ENCODE results near the gene ANXA11. TPM values are rescaled to one million over a fixed set of nuclear protein-coding genes. Genes with fewer than 3 reads are reported as not detected.
A peak's percentile ranks its signal among the peaks of the same experiment; 100 is the strongest.
"Not testable (repeated sequence)": the region's sequence is repeated elsewhere in the genome, so short reads cannot be mapped to it uniquely, and the experiment has no call there.

ANXA11 gene
- total RNA-seq, 6 experiments from 2014 or later, result 253 to 361 (median 336) TPM

DNA sequence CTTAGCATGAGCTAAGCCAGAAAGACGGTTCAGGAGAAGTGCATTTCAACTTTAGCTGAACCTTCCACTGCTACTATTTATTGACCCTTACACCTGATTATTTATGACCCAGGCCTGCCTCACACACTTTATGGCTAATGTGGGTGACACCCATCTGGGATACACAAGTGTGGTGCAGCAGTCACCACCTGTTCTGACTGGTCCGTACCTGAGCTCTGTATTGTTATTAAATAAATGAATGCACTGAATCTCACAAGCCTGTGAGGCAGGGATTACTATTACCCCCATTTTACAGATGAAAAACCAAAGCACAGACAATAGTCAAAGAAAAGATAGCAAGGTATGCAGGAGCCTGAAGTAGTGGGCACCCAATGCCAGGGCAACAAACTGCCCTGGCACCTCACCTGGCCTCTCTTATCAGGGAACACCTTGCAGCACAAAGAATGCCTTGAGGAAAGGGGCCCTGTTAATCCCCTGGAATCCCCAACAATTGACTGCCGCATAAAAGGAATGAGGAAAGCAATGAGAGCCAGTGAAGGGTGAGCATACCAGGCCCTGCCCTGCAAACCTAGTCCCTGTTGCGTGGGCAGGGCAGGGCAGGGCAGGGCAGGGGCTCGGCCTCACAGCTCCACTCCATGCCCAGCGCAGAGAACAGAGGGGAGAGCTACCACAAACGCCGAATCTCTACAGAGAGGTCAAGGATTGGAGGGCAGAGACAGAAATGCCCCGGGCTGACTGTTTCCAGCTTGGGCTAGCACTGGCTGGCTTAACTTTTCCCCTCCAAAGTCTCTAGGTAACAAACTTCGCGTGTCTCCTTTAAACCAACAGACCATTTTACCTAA is 1.3 kb downstream of the ANXA11 start:
- TF ChIP-seq, protein P1, sequence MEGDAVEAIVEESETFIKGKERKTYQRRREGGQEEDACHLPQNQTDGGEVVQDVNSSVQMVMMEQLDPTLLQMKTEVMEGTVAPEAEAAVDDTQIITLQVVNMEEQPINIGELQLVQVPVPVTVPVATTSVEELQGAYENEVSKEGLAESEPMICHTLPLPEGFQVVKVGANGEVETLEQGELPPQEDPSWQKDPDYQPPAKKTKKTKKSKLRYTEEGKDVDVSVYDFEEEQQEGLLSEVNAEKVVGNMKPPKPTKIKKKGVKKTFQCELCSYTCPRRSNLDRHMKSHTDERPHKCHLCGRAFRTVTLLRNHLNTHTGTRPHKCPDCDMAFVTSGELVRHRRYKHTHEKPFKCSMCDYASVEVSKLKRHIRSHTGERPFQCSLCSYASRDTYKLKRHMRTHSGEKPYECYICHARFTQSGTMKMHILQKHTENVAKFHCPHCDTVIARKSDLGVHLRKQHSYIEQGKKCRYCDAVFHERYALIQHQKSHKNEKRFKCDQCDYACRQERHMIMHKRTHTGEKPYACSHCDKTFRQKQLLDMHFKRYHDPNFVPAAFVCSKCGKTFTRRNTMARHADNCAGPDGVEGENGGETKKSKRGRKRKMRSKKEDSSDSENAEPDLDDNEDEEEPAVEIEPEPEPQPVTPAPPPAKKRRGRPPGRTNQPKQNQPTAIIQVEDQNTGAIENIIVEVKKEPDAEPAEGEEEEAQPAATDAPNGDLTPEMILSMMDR (IDR thresholded peaks at IDR 0.05), result no peak
- H3K4me1 Mint-ChIP-seq (ENCODE audit: low read depth), result peaks cover 79% of the 10 kb centered on the region
- H3K27ac Mint-ChIP-seq, result peak overlapping the region; percentile 77
- peak; percentile 15 for DNase-seq
- peaks cover 8% of the 10 kb centered on the region for H3K36me3 Mint-ChIP-seq (ENCODE audit: low read depth)
- peak overlapping the region; percentile 93 for H3K4me3 Mint-ChIP-seq
- H3K9me3 Mint-ChIP-seq, result no peaks in the 10 kb centered on the region
- H3K27me3 Mint-ChIP-seq (ENCODE audit: insufficient read depth), result peaks cover 3% of the 10 kb centered on the region

DNA sequence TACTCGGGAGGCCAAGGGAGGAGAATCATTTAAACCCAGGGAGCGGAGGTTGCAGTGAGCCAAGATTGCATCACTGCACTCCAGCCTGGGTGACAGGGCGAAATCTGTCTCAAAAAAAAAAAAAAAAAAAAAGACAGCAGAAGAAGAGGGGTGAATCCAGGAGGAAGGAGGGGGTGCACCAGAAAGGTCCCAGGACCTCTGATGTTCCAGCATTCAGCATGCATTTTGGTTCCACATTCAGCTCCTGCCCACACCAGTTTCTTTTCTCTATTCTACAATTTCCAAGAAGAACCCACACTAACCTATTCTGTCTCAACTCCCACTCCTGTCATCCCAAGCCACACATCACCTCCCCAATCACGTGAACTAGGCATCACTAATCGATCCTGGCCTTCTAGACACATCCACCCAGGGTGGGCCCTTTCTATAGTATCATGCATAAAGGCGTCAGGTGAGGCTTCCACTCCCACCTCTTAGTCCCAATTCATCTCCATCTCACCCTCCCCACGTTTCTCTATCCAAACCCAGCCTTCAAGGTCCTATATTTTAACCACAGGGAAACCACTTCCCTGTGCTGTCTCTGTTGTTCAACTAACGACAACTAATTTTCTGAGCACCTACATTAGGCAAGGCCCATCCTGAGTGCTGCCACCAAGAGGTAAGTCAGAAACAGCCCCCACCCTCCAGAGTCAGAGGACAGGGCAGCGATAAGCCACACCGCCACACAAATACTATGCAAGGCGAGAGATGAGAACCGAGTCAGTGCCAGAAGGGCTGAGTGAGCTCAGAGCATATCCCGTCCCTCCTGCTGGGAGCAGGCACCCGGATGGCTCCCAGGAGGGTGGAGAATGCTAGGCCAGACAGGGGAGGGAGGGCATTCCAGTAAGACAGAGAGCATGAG is 2.2 kb downstream of the ANXA11 start:
- Mint-ChIP-seq H3K4me1 (ENCODE audit: low read depth) (peaks cover 82% of the 10 kb centered on the region), H3K27ac (peak overlapping the region; percentile 77), H3K4me3 (peak overlapping the region; percentile 93), H3K9me3 (no peaks in the 10 kb centered on the region), H3K36me3 (ENCODE audit: low read depth) (peaks cover 8% of the 10 kb centered on the region), H3K27me3 (ENCODE audit: insufficient read depth) (peaks cover 3% of the 10 kb centered on the region)
- TF ChIP-seq, protein P1 (IDR thresholded peaks at IDR 0.05), result peak; percentile 60; the same call in 1 of the 2 replicates
- peak; percentile 87 for DNase-seq

DNA sequence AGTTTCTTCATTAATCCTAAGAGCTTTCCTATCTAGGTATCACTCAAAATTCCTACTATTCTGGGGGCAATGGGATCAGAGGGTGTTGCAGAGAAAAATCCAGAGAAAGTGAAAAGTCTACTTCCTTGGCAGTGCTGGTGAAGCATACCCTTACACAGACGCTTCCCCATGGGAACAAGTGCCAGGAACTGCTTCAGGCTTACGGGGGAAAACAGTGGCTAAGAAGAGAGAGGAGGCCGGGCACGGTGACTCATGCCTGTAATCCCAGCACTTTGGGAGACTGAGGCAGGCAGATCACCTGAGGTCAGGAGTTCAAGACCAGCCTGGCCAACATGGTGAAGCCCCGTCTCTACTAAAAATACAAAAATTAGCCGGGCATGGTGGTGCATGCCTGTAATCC is 2.8 kb downstream of the ANXA11 start:
- not testable (repeated sequence) for H3K36me3 Mint-ChIP-seq (ENCODE audit: low read depth); H3K27me3 Mint-ChIP-seq (ENCODE audit: insufficient read depth); DNase-seq; H3K9me3 Mint-ChIP-seq
- Mint-ChIP-seq H3K4me3 (peak overlapping the region; percentile 93), H3K4me1 (ENCODE audit: low read depth) (peaks cover 80% of the 10 kb centered on the region), H3K27ac (peak overlapping the region; percentile 77)

DNA sequence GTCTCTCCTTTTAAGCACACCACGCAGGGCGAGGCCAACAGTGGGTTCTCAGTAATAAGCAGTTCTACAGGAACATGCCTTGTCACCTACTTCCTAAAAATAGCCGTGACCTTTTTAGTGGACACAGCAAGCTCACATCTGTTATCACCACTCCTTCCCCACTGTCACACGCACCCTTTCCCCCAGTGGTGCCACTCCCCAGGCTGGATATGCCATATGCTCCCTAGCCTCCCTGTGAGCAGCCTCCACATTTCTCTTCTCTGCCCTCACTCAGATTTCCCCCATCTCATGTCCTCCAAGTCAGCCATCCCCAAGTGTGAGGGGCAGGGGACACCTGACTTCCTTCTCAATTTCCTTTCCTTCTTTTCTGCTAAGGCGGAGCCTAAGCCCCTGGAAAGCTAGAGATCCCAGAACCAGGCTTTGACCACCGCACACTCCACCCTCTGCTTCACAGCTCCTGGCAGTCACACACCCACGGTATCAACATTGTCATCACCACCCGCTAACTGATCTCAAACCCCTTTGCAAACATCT is 3.7 kb downstream of the ANXA11 start:
- Mint-ChIP-seq H3K27me3 (ENCODE audit: insufficient read depth) (peaks cover 3% of the 10 kb centered on the region; the same call in 1 of the 2 replicates), H3K36me3 (ENCODE audit: low read depth) (peaks cover 8% of the 10 kb centered on the region), H3K9me3 (no peaks in the 10 kb centered on the region), H3K4me3 (peak overlapping the region; percentile 8; the same call in 1 of the 2 replicates), H3K4me1 (ENCODE audit: low read depth) (peaks cover 80% of the 10 kb centered on the region), H3K27ac (peak overlapping the region; percentile 45)
- TF ChIP-seq, protein P1 (IDR thresholded peaks at IDR 0.05), result no peak
- no peak for DNase-seq

DNA sequence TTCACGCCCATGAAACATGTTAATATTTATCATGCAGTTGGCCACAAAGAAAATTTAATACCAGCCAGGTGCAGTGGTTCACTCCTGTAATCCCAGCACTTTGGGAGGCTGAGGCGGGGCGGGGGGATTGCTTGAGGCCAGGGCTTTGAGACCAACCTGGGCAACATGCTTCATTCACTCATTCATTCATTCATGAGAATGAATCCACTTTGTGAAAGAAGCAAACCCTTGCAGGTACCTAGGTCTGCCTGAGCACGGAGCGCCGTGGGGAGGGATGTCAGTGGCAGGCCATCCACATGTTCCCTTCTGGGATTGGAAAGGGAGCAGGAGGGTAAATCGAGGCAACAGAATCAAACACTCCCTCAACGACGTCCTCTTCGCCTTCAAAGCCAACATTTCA is 4.7 kb downstream of the ANXA11 start:
- H3K4me3 Mint-ChIP-seq, result no peak overlapping the region; the same call in none of the 2 replicates
- H3K4me1 Mint-ChIP-seq (ENCODE audit: low read depth), result peaks cover 80% of the 10 kb centered on the region
- DNase-seq, result no peak
- H3K9me3 Mint-ChIP-seq, result no peaks in the 10 kb centered on the region
- peaks cover 8% of the 10 kb centered on the region for H3K36me3 Mint-ChIP-seq (ENCODE audit: low read depth)
- TF ChIP-seq, protein P1 (IDR thresholded peaks at IDR 0.05), result no peak
- peaks cover under 1% of the 10 kb centered on the region; the same call in 1 of the 2 replicates for H3K27me3 Mint-ChIP-seq (ENCODE audit: insufficient read depth)
- peak overlapping the region; percentile 45 for H3K27ac Mint-ChIP-seq

All from HFFc6 (cell line).